Esophagus squamous epithelium (tissue), 5 donors: ENCODE data around the gene CNTNAP5. TPM values are rescaled to one million over a fixed set of nuclear protein-coding genes. Genes with fewer than 3 reads are reported as not detected.

Experiments
- DNase-seq: peaks from one replicate; lab custom pipeline; 2025; lab: John Stamatoyannopoulos, UW
- H3K27ac ChIP-seq, 4 donors: fragments of 200-600 bp; sonication (generic); one replicate each; pipeline ENCODE4 v1.5.1; 2016 to 2019; ENCODE audit warnings: mild to moderate bottlenecking in 1 of 4
- H3K27me3 ChIP-seq, 4 donors: fragments of 200-600 bp; sonication (generic); 1 replicate in 3 of 4; 2 replicates in 1 of 4; pipeline versions ENCODE4 v1.5.1 to v1.6.0; 2017 to 2021; ENCODE audit warnings: antibody characterized with exemption in 1 of 4
- H3K36me3 ChIP-seq, 3 donors: fragments of 200-600 bp; sonication (generic); one replicate each; pipeline ENCODE4 v1.5.1; 2016 to 2019
- H3K4me1 ChIP-seq, 3 donors: fragments of 200-600 bp; sonication (generic); one replicate each; pipeline ENCODE4 v1.5.1; 2017 to 2019
- H3K4me3 ChIP-seq, 4 donors: fragments of 200-600 bp; sonication (generic); 1 replicate in 3 of 4; 2 replicates in 1 of 4; pipeline ENCODE4 v1.5.1; 2016 to 2019; ENCODE audit warnings: mild to moderate bottlenecking in 2 of 4, moderate library complexity in 1 of 4
- H3K9me3 ChIP-seq, 3 donors: fragments of 200-600 bp; sonication (generic); one replicate each; pipeline ENCODE4 v1.5.1; 2016 to 2019
- CTCF ChIP-seq, 6 experiments: fragments of 450-650 bp in 4 of 6; fragments of 200-600 bp in 2 of 6; sonication (generic) in 2 of 6; IDR thresholded peaks; one replicate each; pipeline ENCODE4 v1.5.1; 2016 to 2019; ENCODE audit warnings: antibody characterized with exemption in 6 of 6, mild to moderate bottlenecking in 4 of 6, moderate library complexity in 4 of 6
- POLR2A ChIP-seq, 4 donors: fragments of 450-650 bp; IDR thresholded peaks; one replicate each; pipeline ENCODE4 v1.6.1; 2017; ENCODE audit warnings: antibody characterized with exemption in 4 of 4, mild to moderate bottlenecking in 4 of 4, moderate library complexity in 3 of 4
- WGBS, 2 donors: methylation state at CpG; one replicate each; pipeline ENCODE4 v1.1.5; 2018; 5-methylcytosine and 5-hydroxymethylcytosine counted together
- intact Hi-C: fragments of 100-400 bp; cut with DNase I; formaldehyde crosslinking; loops from one replicate; pipeline ENCODE4 v1.15.0; 2022
- total RNA-seq, 4 donors: library from RNA; depleted of rRNA; stranded (reverse); fragments of >200 nt; gene quantifications; one replicate each; pipeline ENCODE4 v1.1.0, GENCODE V29; 2016
- donor health status: DM: yes; HTN: yes; CAD: no.

The CNTNAP5 gene
- total RNA-seq, 4 donors from 2014 or later, result not detected

- H3K36me3 ChIP-seq, result no peaks in the 10 kb centered on the region
- H3K27ac ChIP-seq, result no peak overlapping the region
- TF ChIP-seq POLR2A (IDR thresholded peaks at IDR 0.05) (no peak), CTCF (IDR thresholded peaks at IDR 0.05) (no peak)
- H3K27me3 ChIP-seq, result no peaks in the 10 kb centered on the region
- intact Hi-C loops, result no loop called here
- DNase-seq, result no peak
- no peak overlapping the region for H3K4me3 ChIP-seq
- no peaks in the 10 kb centered on the region for H3K4me1 ChIP-seq
- no peaks in the 10 kb centered on the region for H3K9me3 ChIP-seq
Measured at GRCh38 chr2:124796647-124797046, 771.6 kb downstream of the CNTNAP5 start.

GRCh38 chr2:124797049-124797448, 772.0 kb downstream of the CNTNAP5 start:
- Histone ChIP-seq H3K27me3 (no peaks in the 10 kb centered on the region), H3K27ac (no peak overlapping the region), H3K4me3 (no peak overlapping the region), H3K36me3 (no peaks in the 10 kb centered on the region), H3K4me1 (no peaks in the 10 kb centered on the region), H3K9me3 (no peaks in the 10 kb centered on the region)
- intact Hi-C loops, result no loop called here
- TF ChIP-seq CTCF (IDR thresholded peaks at IDR 0.05), result no peak
- TF ChIP-seq POLR2A (IDR thresholded peaks at IDR 0.05), result no peak
- DNase-seq, result no peak
- 66 to 88% methylated on average over 2 of the region's 2 CpGs for WGBS, 2 donors

- Histone ChIP-seq H3K4me1 (no peaks in the 10 kb centered on the region), H3K4me3 (no peak overlapping the region), H3K36me3 (no peaks in the 10 kb centered on the region), H3K27me3 (no peaks in the 10 kb centered on the region), H3K9me3 (no peaks in the 10 kb centered on the region), H3K27ac (no peak overlapping the region)
- no peak for DNase-seq
- intact Hi-C loops, result no loop called here
- WGBS, 2 donors, result 40 to 47% methylated on average over 1 of the region's 1 CpG
- TF ChIP-seq POLR2A (IDR thresholded peaks at IDR 0.05) (no peak), CTCF (IDR thresholded peaks at IDR 0.05) (no peak)
Measured at GRCh38 chr2:124798551-124798950, 773.5 kb downstream of the CNTNAP5 start.

- no peaks in the 10 kb centered on the region for H3K4me1 ChIP-seq
- no peaks in the 10 kb centered on the region for H3K9me3 ChIP-seq
- no peaks in the 10 kb centered on the region for H3K27me3 ChIP-seq
- no peak for DNase-seq
- H3K4me3 ChIP-seq, result no peak overlapping the region
- no peak for TF ChIP-seq POLR2A (IDR thresholded peaks at IDR 0.05)
- peak in 1 of 6 experiments; percentile 24 for TF ChIP-seq CTCF (IDR thresholded peaks at IDR 0.05)
- 33 to 49% methylated on average over 5 of the region's 5 CpGs for WGBS, 2 donors
- H3K36me3 ChIP-seq, result no peaks in the 10 kb centered on the region
- intact Hi-C loops, result no loop called here
- no peak overlapping the region for H3K27ac ChIP-seq
Measured at GRCh38 chr2:124804014-124804940, 779.2 kb downstream of the CNTNAP5 start.

- H3K4me3 ChIP-seq, result no peak overlapping the region
- no peak overlapping the region for H3K27ac ChIP-seq
- H3K9me3 ChIP-seq, result no peaks in the 10 kb centered on the region
- 57 to 68% methylated on average over 3 of the region's 3 CpGs for WGBS, 2 donors
- DNase-seq, result no peak
- no peaks in the 10 kb centered on the region for H3K27me3 ChIP-seq
- no peaks in the 10 kb centered on the region for H3K36me3 ChIP-seq
- intact Hi-C loops, result no loop called here
- H3K4me1 ChIP-seq, result no peaks in the 10 kb centered on the region
- TF ChIP-seq POLR2A (IDR thresholded peaks at IDR 0.05) (no peak), CTCF (IDR thresholded peaks at IDR 0.05) (no peak)
Measured at GRCh38 chr2:124805060-124805459, 780.0 kb downstream of the CNTNAP5 start.
